ENCODE measurements around the gene CSNK2A3. TPM values are rescaled to one million over a fixed set of nuclear protein-coding genes. Genes with fewer than 3 reads are reported as not detected.
A peak's percentile ranks its signal among the peaks of the same experiment; 100 is the strongest.

Gene CSNK2A3
- total RNA-seq, 1 donor from 2014 or later: 1.2 TPM

DNA sequence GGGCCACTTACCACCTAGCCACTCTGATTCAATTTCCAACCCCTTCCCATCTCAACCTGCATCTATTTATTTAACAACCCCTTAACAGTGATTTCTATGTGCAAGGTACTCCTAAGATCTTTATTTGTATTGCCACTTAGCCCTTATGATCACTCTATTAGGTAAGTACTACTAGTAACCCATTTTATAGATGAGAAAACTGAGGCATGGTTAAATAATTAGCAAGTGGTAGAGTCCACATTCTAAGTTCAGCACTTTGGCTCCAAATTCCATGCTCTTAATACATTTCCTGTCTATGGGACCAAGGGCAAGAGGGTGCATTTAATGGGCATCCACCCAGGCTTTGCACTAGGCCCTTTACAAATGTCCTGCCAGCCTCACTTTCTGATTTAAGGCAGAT is 38.1 kb upstream of the CSNK2A3 start:
- no peak overlapping the region for H3K4me3 ChIP-seq
- intact Hi-C loops (cut with DNase I): no loop called here
- TF ChIP-seq POLR2AphosphoS5 (IDR thresholded peaks at IDR 0.05; ENCODE audit: insufficient read depth in 1 of 2, low read depth in 1 of 2) (no peak), POLR2A (IDR thresholded peaks at IDR 0.05) (no peak)
- TF ChIP-seq, protein P1, sequence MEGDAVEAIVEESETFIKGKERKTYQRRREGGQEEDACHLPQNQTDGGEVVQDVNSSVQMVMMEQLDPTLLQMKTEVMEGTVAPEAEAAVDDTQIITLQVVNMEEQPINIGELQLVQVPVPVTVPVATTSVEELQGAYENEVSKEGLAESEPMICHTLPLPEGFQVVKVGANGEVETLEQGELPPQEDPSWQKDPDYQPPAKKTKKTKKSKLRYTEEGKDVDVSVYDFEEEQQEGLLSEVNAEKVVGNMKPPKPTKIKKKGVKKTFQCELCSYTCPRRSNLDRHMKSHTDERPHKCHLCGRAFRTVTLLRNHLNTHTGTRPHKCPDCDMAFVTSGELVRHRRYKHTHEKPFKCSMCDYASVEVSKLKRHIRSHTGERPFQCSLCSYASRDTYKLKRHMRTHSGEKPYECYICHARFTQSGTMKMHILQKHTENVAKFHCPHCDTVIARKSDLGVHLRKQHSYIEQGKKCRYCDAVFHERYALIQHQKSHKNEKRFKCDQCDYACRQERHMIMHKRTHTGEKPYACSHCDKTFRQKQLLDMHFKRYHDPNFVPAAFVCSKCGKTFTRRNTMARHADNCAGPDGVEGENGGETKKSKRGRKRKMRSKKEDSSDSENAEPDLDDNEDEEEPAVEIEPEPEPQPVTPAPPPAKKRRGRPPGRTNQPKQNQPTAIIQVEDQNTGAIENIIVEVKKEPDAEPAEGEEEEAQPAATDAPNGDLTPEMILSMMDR (IDR thresholded peaks at IDR 0.05): no peak

DNA sequence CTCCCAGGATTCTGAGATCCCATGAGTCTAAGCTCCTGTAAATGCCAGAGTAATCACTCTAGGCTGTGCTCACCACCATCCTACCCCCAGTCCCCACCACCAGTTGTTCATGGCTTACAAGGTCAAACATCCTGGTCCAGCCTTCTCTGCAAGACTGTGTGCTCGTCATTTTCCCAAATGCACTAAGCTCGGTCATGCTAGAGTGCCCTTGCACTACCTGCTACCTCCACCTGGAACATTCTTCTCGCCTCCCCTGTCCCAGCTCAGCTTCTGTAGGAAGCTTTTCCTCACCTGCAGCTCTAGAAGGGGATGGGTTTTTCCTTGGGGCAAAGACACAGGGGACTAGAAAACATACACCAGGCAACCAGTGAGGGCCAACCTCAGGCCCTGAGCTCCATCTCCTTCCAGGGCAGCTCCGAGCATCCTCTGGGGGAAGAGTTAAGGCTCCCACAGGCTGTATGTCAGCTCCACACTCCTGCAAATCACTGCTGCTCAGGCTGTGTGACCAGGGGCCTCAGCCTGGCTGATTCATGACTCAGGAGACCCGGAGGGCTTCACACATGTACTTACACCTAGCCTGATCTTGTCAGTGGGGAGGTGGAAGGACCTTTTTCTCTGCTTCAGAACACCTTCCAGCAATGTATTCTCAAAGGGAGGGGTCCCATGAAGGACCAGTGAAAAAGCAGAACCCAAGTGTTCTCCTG is 37.2 kb upstream of the CSNK2A3 start:
- peaks cover 11% of the 10 kb centered on the region for H3K4me1 ChIP-seq
- no peaks in the 10 kb centered on the region for H3K27me3 ChIP-seq
- no peaks in the 10 kb centered on the region for H3K9me3 ChIP-seq
- H3K27ac ChIP-seq: no peak overlapping the region
- H3K36me3 ChIP-seq: no peaks in the 10 kb centered on the region
- intact Hi-C loops (cut with DNase I): no loop called here
- no peak for DNase-seq (ENCODE audit: extremely low spot score in 2 of 2)
- no peak for TF ChIP-seq POLR2A (IDR thresholded peaks at IDR 0.05)
- TF ChIP-seq, protein P1 (IDR thresholded peaks at IDR 0.05): no peak
- no peak for TF ChIP-seq POLR2AphosphoS5 (IDR thresholded peaks at IDR 0.05; ENCODE audit: insufficient read depth in 1 of 2, low read depth in 1 of 2)
- no peak overlapping the region for H3K4me3 ChIP-seq

More for the DNA sequence above, 38.1 kb upstream of the CSNK2A3 start:
- Histone ChIP-seq H3K36me3 (no peaks in the 10 kb centered on the region), H3K9me3 (no peaks in the 10 kb centered on the region), H3K27ac (no peak overlapping the region), H3K4me1 (peaks cover 11% of the 10 kb centered on the region), H3K27me3 (no peaks in the 10 kb centered on the region)
- no peak for DNase-seq (ENCODE audit: extremely low spot score in 2 of 2)

DNA sequence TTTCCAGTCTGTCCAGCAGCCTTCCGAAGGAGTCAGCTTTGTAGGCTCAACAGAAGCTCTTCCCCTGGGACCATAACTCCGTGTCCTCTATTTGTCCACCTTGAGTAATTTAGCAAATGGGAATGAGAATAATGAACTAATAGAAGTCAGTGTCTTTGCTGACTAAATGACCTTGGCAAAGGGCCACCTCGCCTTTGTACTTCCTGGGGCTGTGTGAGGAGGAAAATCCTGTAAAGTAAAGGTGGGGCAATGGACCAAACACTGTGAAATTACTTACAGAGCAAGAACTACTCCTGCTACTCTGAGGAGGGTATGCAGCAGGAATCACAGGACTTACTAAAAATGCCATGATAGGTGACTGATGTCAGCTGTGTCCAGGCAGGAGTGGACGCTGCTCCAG is 36.2 kb upstream of the CSNK2A3 start:
- H3K4me1 ChIP-seq: peaks cover 11% of the 10 kb centered on the region
- H3K36me3 ChIP-seq: no peaks in the 10 kb centered on the region
- TF ChIP-seq, protein P1 (IDR thresholded peaks at IDR 0.05): no peak
- TF ChIP-seq POLR2A (IDR thresholded peaks at IDR 0.05): no peak
- TF ChIP-seq POLR2AphosphoS5 (IDR thresholded peaks at IDR 0.05; ENCODE audit: insufficient read depth in 1 of 2, low read depth in 1 of 2): no peak
- no peak overlapping the region for H3K4me3 ChIP-seq
- intact Hi-C loops (cut with DNase I): no loop called here
- H3K27me3 ChIP-seq: no peaks in the 10 kb centered on the region
- DNase-seq (ENCODE audit: extremely low spot score in 2 of 2): peak in 1 of 2 donors; percentile 37
- H3K9me3 ChIP-seq: no peaks in the 10 kb centered on the region
- H3K27ac ChIP-seq: no peak overlapping the region

DNA sequence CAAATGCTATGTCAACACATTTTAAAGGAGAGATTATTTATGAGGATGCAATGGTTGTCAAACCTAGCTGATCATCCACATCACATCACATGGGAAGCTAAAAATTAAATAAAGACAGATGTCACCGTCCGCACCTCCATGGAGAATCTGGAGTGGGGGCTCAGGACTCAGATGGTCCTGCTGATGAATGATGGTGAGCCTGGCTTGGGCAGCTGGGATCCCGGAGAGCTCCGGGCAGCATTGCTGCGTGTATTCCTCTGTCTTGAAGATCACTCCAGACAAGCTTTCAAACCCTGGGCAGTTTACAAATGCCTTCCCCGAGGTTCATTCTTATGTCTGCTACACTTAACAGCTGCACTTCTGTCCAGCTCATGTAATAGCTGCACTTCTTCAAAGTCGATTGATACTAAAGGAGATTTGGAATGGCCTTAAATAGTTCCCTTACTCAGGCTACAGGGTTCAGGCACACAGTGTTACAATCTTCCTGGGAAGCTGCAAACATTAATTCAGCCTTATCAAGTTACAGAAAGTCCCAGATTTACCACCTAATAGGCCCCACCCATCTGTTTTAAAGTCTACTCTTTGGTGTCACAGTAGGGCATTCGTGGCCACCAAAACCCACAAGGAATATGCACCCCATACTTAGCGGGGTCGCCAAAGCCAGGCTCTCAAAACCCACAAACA is 34.7 kb upstream of the CSNK2A3 start:
- no peak overlapping the region for H3K27ac ChIP-seq
- intact Hi-C loops (cut with DNase I): no loop called here
- DNase-seq (ENCODE audit: extremely low spot score in 2 of 2): no peak

More for the DNA sequence above, 34.7 kb upstream of the CSNK2A3 start:
- H3K4me3 ChIP-seq: no peak overlapping the region
- H3K4me1 ChIP-seq: peaks cover 11% of the 10 kb centered on the region
- H3K9me3 ChIP-seq: no peaks in the 10 kb centered on the region
- no peaks in the 10 kb centered on the region for H3K36me3 ChIP-seq
- TF ChIP-seq, protein P1 (IDR thresholded peaks at IDR 0.05): no peak
- TF ChIP-seq POLR2AphosphoS5 (IDR thresholded peaks at IDR 0.05; ENCODE audit: insufficient read depth in 1 of 2, low read depth in 1 of 2) (no peak), POLR2A (IDR thresholded peaks at IDR 0.05) (no peak)
- H3K27me3 ChIP-seq: no peaks in the 10 kb centered on the region
